ENCODE results near the gene PALM3. TPM values are rescaled to one million over a fixed set of nuclear protein-coding genes. Genes with fewer than 3 reads are reported as not detected.

Gene PALM3
- total RNA-seq (1 to 10 TPM; 1.7 to 4.0 TPM), polyA plus RNA-seq (ENCODE audit: insufficient read length in 2 of 2) (10 to 100 TPM; 26.8 to 27.3 TPM)
- long read RNA-seq, donor 1, partial matches to known transcripts = 0 of 3 reads
- long read RNA-seq, donor 1, other reads (novel, unspliced or antisense) = 0 of 3 reads
- long read RNA-seq, donor 2 = 0 reads
- long read RNA-seq, donor 3 = 0 reads
- long read RNA-seq, donor 4, partial matches to known transcripts = 0 of 2 reads
- long read RNA-seq, donor 4, other reads (novel, unspliced or antisense) = 0 of 2 reads

GRCh38 chr19:14061751-14062557 is at the start of gene PALM3:
PALM3 (minus strand) TSS chr19:14062076; CDS start chr19:14061980, 96 bp downstream.
- H3K4me1 ChIP-seq (ENCODE audit: control insufficient read depth, insufficient read depth, low read length) = peaks cover 19% of the 10 kb centered on the region
- no peak within 1 kb of the TSS for H3K4me3 ChIP-seq (ENCODE audit: low read depth, low read length)
- WGBS (ENCODE audit: insufficient coverage) = 44% methylated on average over 13 of the region's 19 CpGs
- no peaks in the 10 kb centered on the region for H3K9me3 ChIP-seq (ENCODE audit: control insufficient read depth, insufficient read depth, low read length)
- peaks cover 21% of the 10 kb centered on the region for H3K27me3 ChIP-seq (ENCODE audit: control insufficient read depth, insufficient read depth, low read length)
- no peak within 1 kb of the TSS for H3K27ac ChIP-seq (ENCODE audit: low read depth, low read length)
- no peaks in the 10 kb centered on the region for H3K36me3 ChIP-seq (ENCODE audit: control insufficient read depth, insufficient read depth, low read length)
- DNase-seq (ENCODE audit: low read depth in 4 of 6, low spot score in 6 of 6) = no peak

GRCh38 chr19:14111486-14111885 is 49.6 kb upstream of the PALM3 start:
- no CpG with 5 or more reads among the region's 1 CpG for WGBS (ENCODE audit: insufficient coverage)
- no peaks in the 10 kb centered on the region for H3K27me3 ChIP-seq (ENCODE audit: control insufficient read depth, insufficient read depth, low read length)
- H3K27ac ChIP-seq (ENCODE audit: low read depth, low read length) = no peak overlapping the region
- H3K36me3 ChIP-seq (ENCODE audit: control insufficient read depth, insufficient read depth, low read length) = peaks cover 52% of the 10 kb centered on the region
- no peaks in the 10 kb centered on the region for H3K9me3 ChIP-seq (ENCODE audit: control insufficient read depth, insufficient read depth, low read length)
- no peak for DNase-seq (ENCODE audit: low read depth in 4 of 6, low spot score in 6 of 6)
- no peak overlapping the region for H3K4me3 ChIP-seq (ENCODE audit: low read depth, low read length)
- peaks cover 42% of the 10 kb centered on the region for H3K4me1 ChIP-seq (ENCODE audit: control insufficient read depth, insufficient read depth, low read length)

- peaks cover 60% of the 10 kb centered on the region for H3K36me3 ChIP-seq (ENCODE audit: control insufficient read depth, insufficient read depth, low read length)
- H3K4me1 ChIP-seq (ENCODE audit: control insufficient read depth, insufficient read depth, low read length) = peaks cover 34% of the 10 kb centered on the region
- WGBS (ENCODE audit: insufficient coverage) = 50% methylated on average over 1 of the region's 2 CpGs
- no peak overlapping the region for H3K4me3 ChIP-seq (ENCODE audit: low read depth, low read length)
- H3K27me3 ChIP-seq (ENCODE audit: control insufficient read depth, insufficient read depth, low read length) = no peaks in the 10 kb centered on the region
- H3K9me3 ChIP-seq (ENCODE audit: control insufficient read depth, insufficient read depth, low read length) = no peaks in the 10 kb centered on the region
- no peak overlapping the region for H3K27ac ChIP-seq (ENCODE audit: low read depth, low read length)
- DNase-seq (ENCODE audit: low read depth in 4 of 6, low spot score in 6 of 6) = no peak
Observed at GRCh38 chr19:14110650-14111049, 48.8 kb upstream of the PALM3 start.

- DNase-seq (ENCODE audit: low read depth in 4 of 6, low spot score in 6 of 6) = no peak
- Histone ChIP-seq H3K4me1 (ENCODE audit: control insufficient read depth, insufficient read depth, low read length) (peaks cover 9% of the 10 kb centered on the region), H3K9me3 (ENCODE audit: control insufficient read depth, insufficient read depth, low read length) (no peaks in the 10 kb centered on the region), H3K4me3 (ENCODE audit: low read depth, low read length) (no peak overlapping the region), H3K27me3 (ENCODE audit: control insufficient read depth, insufficient read depth, low read length) (no peaks in the 10 kb centered on the region), H3K36me3 (ENCODE audit: control insufficient read depth, insufficient read depth, low read length) (peaks cover 63% of the 10 kb centered on the region), H3K27ac (ENCODE audit: low read depth, low read length) (no peak overlapping the region)
- WGBS (ENCODE audit: insufficient coverage) = 76% methylated on average over 22 of the region's 23 CpGs
Observed at GRCh38 chr19:14107581-14108461, 45.9 kb upstream of the PALM3 start.

- no peaks in the 10 kb centered on the region for H3K9me3 ChIP-seq (ENCODE audit: control insufficient read depth, insufficient read depth, low read length)
- H3K36me3 ChIP-seq (ENCODE audit: control insufficient read depth, insufficient read depth, low read length) = peaks cover 64% of the 10 kb centered on the region
- no peak for DNase-seq (ENCODE audit: low read depth in 4 of 6, low spot score in 6 of 6)
- no peaks in the 10 kb centered on the region for H3K27me3 ChIP-seq (ENCODE audit: control insufficient read depth, insufficient read depth, low read length)
- no peak overlapping the region for H3K27ac ChIP-seq (ENCODE audit: low read depth, low read length)
- H3K4me1 ChIP-seq (ENCODE audit: control insufficient read depth, insufficient read depth, low read length) = peaks cover 1% of the 10 kb centered on the region
- WGBS (ENCODE audit: insufficient coverage) = 93% methylated on average over 13 of the region's 16 CpGs
- no peak overlapping the region for H3K4me3 ChIP-seq (ENCODE audit: low read depth, low read length)
Observed at GRCh38 chr19:14106840-14107239, 45.0 kb upstream of the PALM3 start.

- H3K27ac ChIP-seq (ENCODE audit: low read depth, low read length) = no peak overlapping the region
Observed at GRCh38 chr19:14105680-14106079, 43.8 kb upstream of the PALM3 start.

GRCh38 chr19:14103310-14103709 is 41.4 kb upstream of the PALM3 start:
- H3K9me3 ChIP-seq (ENCODE audit: control insufficient read depth, insufficient read depth, low read length) = no peaks in the 10 kb centered on the region
- H3K4me1 ChIP-seq (ENCODE audit: control insufficient read depth, insufficient read depth, low read length) = no peaks in the 10 kb centered on the region
- H3K27me3 ChIP-seq (ENCODE audit: control insufficient read depth, insufficient read depth, low read length) = no peaks in the 10 kb centered on the region
- no peak overlapping the region for H3K27ac ChIP-seq (ENCODE audit: low read depth, low read length)
- H3K4me3 ChIP-seq (ENCODE audit: low read depth, low read length) = no peak overlapping the region
- 100% methylated on average over 1 of the region's 1 CpG for WGBS (ENCODE audit: insufficient coverage)
- DNase-seq (ENCODE audit: low read depth in 4 of 6, low spot score in 6 of 6) = no peak
- peaks cover 87% of the 10 kb centered on the region for H3K36me3 ChIP-seq (ENCODE audit: control insufficient read depth, insufficient read depth, low read length)

More at GRCh38 chr19:14105680-14106079, 43.8 kb upstream of the PALM3 start:
- no peaks in the 10 kb centered on the region for H3K4me1 ChIP-seq (ENCODE audit: control insufficient read depth, insufficient read depth, low read length)
- no peak overlapping the region for H3K4me3 ChIP-seq (ENCODE audit: low read depth, low read length)
- H3K27me3 ChIP-seq (ENCODE audit: control insufficient read depth, insufficient read depth, low read length) = no peaks in the 10 kb centered on the region
- peaks cover 69% of the 10 kb centered on the region for H3K36me3 ChIP-seq (ENCODE audit: control insufficient read depth, insufficient read depth, low read length)
- no peak for DNase-seq (ENCODE audit: low read depth in 4 of 6, low spot score in 6 of 6)
- H3K9me3 ChIP-seq (ENCODE audit: control insufficient read depth, insufficient read depth, low read length) = no peaks in the 10 kb centered on the region
- 98% methylated on average over 5 of the region's 8 CpGs for WGBS (ENCODE audit: insufficient coverage)

GRCh38 chr19:14102756-14103155 is 40.9 kb upstream of the PALM3 start:
- H3K27ac ChIP-seq (ENCODE audit: low read depth, low read length) = no peak overlapping the region
- WGBS (ENCODE audit: insufficient coverage) = 94% methylated on average over 10 of the region's 10 CpGs
- H3K4me1 ChIP-seq (ENCODE audit: control insufficient read depth, insufficient read depth, low read length) = no peaks in the 10 kb centered on the region
- H3K4me3 ChIP-seq (ENCODE audit: low read depth, low read length) = no peak overlapping the region
- no peak for DNase-seq (ENCODE audit: low read depth in 4 of 6, low spot score in 6 of 6)
- H3K36me3 ChIP-seq (ENCODE audit: control insufficient read depth, insufficient read depth, low read length) = peaks cover 87% of the 10 kb centered on the region
- H3K27me3 ChIP-seq (ENCODE audit: control insufficient read depth, insufficient read depth, low read length) = no peaks in the 10 kb centered on the region
- no peaks in the 10 kb centered on the region for H3K9me3 ChIP-seq (ENCODE audit: control insufficient read depth, insufficient read depth, low read length)

GRCh38 chr19:14102102-14102696 is 40.3 kb upstream of the PALM3 start:
- Histone ChIP-seq H3K27ac (ENCODE audit: low read depth, low read length) (no peak overlapping the region), H3K9me3 (ENCODE audit: control insufficient read depth, insufficient read depth, low read length) (no peaks in the 10 kb centered on the region), H3K27me3 (ENCODE audit: control insufficient read depth, insufficient read depth, low read length) (no peaks in the 10 kb centered on the region), H3K36me3 (ENCODE audit: control insufficient read depth, insufficient read depth, low read length) (peaks cover 87% of the 10 kb centered on the region), H3K4me1 (ENCODE audit: control insufficient read depth, insufficient read depth, low read length) (no peaks in the 10 kb centered on the region), H3K4me3 (ENCODE audit: low read depth, low read length) (no peak overlapping the region)
- no peak for DNase-seq (ENCODE audit: low read depth in 4 of 6, low spot score in 6 of 6)
- 94% methylated on average over 8 of the region's 11 CpGs for WGBS (ENCODE audit: insufficient coverage)

All from spinal cord (tissue), 10 donors.